ENCODE results near the gene KRT25.

Gene KRT25

GRCh38 chr17:40727447-40728231 lies 27.5 kb downstream of the KRT25 start:
- H3K27ac ChIP-seq = no peak overlapping the region
- no peak for TF ChIP-seq CTCF (conservative IDR thresholded peaks at IDR 0.05)

GRCh38 chr17:40726919-40727318 lies 28.2 kb downstream of the KRT25 start:
- TF ChIP-seq CTCF (conservative IDR thresholded peaks at IDR 0.05) = peak; percentile 77
- no peak overlapping the region for H3K27ac ChIP-seq

GRCh38 chr17:40724656-40725055 lies 30.5 kb downstream of the KRT25 start:
- TF ChIP-seq CTCF (conservative IDR thresholded peaks at IDR 0.05) = no peak

GRCh38 chr17:40722241-40722640 lies 32.9 kb downstream of the KRT25 start:
- H3K27ac ChIP-seq = no peak overlapping the region
- no peak for TF ChIP-seq CTCF (conservative IDR thresholded peaks at IDR 0.05)

More at GRCh38 chr17:40724656-40725055, 30.5 kb downstream of the KRT25 start:
- no peak overlapping the region for H3K27ac ChIP-seq

GRCh38 chr17:40720899-40721298 lies 34.2 kb downstream of the KRT25 start:
- no peak overlapping the region for H3K27ac ChIP-seq
- TF ChIP-seq CTCF (conservative IDR thresholded peaks at IDR 0.05) = no peak

- no peak for TF ChIP-seq CTCF (conservative IDR thresholded peaks at IDR 0.05)
- H3K27ac ChIP-seq = no peak overlapping the region
Measured at GRCh38 chr17:40718930-40719329, 36.2 kb downstream of the KRT25 start.

GRCh38 chr17:40717776-40718175 lies 37.4 kb downstream of the KRT25 start:
- no peak for TF ChIP-seq CTCF (conservative IDR thresholded peaks at IDR 0.05)
- no peak overlapping the region for H3K27ac ChIP-seq
